Stimulated activated naive CD8-positive, alpha-beta T cell treated with anti-CD3 and anti-CD28 coated beads, Interleukin-15, Interleukin-2, amounts not matched to agents 100 U/mL and 50 U/mL, for 24 hours (primary cell): ENCODE results near the gene VAT1L.

Experiments used
- ATAC-seq: fragments of 150-1000 bp; cut with Tn5 transposase; one replicate; pipeline ENCODE4 v1.10.0; 2021
- DNase-seq: peaks from one replicate; pipeline ENCODE4 v3.0.0; 2021

The VAT1L gene

DNA sequence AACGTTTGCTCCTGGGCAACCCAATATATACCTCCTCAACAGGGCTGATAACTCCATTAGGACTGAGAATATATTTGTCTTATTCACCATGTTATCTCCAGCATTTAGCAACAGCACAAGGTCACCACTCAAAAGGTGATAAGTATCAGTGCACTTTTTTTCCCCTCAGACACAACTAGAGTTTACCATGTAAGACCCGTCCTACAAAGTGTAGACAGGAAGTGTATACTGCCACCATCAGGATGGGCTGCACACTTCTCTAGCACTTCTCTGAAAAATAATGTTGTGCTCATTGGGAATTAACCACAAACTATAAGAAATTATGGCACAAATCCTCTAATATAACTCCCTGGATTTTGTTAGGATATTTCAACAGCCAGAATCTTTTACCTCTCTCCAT lies 5.7 kb upstream of the VAT1L start:
- DNase-seq (no peak), ATAC-seq (no peak)

DNA sequence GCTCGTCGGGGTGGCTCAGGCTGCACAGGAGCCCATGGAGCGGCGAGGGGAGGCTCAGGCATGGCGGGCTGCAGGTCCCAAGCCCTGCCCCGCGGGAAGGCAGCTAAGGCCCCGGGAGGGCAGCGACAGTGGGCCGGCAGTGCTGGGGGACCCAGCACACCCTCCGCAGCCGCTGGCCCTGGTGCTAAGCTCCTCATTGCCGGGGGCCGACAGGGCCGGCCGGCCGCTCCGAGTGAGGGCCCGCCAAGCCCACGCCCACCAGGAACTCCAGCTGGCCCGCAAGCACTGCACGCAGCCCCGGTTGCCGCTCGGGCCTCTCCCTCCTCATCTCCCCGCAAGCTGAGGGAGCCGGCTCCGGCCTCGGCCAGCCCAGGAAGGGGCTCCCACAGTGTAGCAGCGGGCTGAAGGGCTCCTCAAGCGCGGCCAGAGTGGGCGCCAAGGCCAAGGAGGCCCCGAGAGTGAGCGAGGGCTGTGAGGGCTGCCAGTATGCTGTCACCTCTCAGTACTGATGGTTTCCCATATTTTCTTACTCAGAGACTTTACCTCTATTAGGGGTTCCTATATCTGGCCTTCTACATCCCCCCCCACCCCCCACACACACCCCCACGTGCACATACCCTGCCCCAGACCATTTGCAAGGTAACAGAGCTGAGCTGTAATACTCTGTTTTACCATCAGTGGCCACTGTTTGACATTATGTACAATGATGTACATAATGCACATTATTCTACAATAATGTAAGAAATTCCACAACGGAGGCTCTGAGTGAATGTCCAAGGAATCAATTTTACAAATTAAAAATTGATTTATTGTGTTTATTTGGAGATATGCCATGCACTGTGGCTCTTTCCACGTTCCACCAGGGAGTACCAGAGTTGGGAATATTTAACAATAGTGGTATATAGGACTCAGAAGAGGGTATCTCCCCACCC lies 3.7 kb upstream of the VAT1L start:
- ATAC-seq = no peak

GRCh38 chr16:77785373-77785764 lies 3.0 kb upstream of the VAT1L start:
- no peak for DNase-seq
- no peak for ATAC-seq

More for the DNA sequence above, 3.7 kb upstream of the VAT1L start:
- no peak for DNase-seq

DNA sequence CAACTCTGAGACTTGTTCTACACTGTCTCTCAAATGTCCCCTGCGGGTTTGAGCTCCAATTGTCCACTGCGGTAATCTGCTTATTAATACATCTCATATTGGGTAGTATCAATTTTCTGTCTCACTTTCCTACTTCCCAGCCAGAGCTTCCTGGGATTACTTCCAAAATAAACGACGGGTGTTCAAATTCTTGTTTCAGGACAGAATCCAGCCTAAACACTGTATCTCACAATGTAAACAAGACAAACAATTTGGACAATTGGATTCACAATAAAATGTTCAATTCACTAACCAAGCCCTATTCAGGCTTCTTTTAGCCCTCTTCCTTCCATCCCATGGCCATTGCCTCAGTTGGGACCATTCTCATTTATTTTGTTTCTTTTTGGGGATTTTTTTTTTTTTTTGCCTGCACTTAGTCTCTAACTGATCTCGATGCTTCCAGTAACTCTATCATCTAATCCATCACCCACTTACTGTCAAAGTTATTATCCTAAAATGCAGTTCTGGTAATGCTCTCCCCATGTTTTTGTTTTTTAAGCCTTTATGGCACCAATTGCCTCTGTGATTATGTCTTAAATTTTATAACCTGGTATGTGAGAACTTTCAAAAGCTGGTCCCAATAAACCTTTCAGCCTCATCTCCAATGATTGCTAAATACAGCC lies 2.0 kb upstream of the VAT1L start:
- ATAC-seq (no peak), DNase-seq (no peak)

DNA sequence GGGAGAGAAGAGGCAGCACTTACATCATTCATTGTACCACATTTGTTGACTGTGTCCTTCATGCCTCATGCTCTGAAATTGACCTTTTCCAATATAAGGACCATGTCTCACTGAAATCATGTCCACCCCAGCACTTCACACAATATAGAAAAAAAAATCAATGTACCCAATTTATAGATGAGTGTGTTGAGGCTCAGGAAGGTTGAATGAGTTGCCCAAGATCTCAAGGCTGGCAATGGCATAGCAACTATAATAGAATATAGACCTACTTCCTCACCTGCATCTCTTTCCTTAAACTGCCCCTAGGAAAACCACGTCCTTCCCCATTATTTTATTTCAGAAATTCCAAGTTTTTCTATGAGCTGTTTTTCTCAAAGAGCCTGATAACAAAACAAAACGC lies 912 bp upstream of the VAT1L start:
- ATAC-seq = no peak
- DNase-seq = no peak

- DNase-seq (no peak), ATAC-seq (no peak)
Measured at GRCh38 chr16:77789085-77790008, 983 bp downstream of the VAT1L start.

GRCh38 chr16:77790009-77790372 lies 1.6 kb downstream of the VAT1L start:
- DNase-seq = no peak
- ATAC-seq = no peak

- DNase-seq (no peak), ATAC-seq (no peak)
Measured at GRCh38 chr16:77790912-77791311, 2.5 kb downstream of the VAT1L start.

- DNase-seq (no peak), ATAC-seq (no peak)
Measured at GRCh38 chr16:77793417-77793816, 5.1 kb downstream of the VAT1L start.

DNA sequence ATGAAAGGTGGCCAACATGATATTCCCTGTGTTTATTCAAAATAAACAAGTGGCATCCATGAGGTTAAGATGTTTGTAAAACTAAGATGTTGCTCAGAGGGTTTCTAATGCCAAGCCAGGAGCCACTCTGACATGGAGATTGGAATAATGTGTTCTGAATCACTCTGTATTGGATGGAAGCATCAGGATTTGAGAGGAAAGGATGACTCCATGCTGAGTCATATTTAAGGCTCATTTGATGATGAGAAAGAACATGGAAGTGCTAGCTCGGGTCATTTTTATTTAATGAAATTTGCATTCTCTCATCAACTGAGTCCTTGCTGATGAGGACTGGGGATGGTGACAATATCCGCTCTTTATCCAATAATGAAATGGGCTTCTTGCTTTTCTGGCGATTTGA lies 6.2 kb downstream of the VAT1L start:
- DNase-seq (no peak), ATAC-seq (no peak)

DNA sequence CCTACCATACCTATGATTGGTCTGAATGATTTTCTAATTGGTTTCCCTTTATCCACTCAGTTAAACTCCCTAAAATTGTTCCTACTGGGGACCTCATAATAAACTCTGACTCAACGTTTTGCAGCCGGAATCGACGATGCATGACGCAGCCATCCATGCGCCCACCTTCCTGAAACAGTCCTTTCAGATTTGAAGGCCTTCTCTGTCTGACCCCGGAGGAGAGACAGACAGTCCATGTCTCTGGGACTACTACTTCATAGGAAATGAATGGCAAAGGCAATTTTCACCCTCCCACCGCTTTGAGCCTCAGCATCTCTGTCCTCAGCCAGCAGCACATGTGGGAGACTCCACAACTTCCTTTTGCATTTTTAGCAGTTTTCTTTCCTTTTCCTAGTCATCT lies 13.5 kb downstream of the VAT1L start:
- DNase-seq (no peak), ATAC-seq (no peak)

GRCh38 chr16:77805398-77805797 lies 17.0 kb downstream of the VAT1L start:
- ATAC-seq (no peak), DNase-seq (no peak)

- DNase-seq (no peak), ATAC-seq (no peak)
Measured at GRCh38 chr16:77807021-77807420, 18.7 kb downstream of the VAT1L start.

GRCh38 chr16:77812856-77813500 lies 24.6 kb downstream of the VAT1L start:
- no peak for ATAC-seq
- DNase-seq = no peak

DNA sequence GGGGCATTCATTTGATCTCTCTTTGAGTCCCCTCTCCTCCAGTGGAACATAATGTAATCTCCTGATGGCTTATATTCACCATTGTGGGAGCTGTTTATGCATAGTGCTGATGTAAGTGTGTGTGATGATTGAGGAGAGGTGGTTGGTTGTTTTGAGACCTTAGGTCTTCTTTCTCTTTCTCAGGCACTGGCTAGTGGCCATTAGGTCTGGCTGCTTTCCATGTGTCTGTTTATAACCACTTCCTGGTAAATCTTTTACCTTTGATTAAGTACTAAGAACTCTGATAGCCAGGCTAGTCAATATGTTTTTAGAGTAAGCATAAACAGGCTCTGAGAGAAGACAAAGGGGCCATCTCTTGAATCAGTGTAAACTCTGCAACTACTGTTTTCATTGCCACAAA lies 27.9 kb downstream of the VAT1L start:
- no peak for DNase-seq
- no peak for ATAC-seq

GRCh38 chr16:77820340-77820739 lies 32.0 kb downstream of the VAT1L start:
- ATAC-seq = no peak
- DNase-seq = no peak

DNA sequence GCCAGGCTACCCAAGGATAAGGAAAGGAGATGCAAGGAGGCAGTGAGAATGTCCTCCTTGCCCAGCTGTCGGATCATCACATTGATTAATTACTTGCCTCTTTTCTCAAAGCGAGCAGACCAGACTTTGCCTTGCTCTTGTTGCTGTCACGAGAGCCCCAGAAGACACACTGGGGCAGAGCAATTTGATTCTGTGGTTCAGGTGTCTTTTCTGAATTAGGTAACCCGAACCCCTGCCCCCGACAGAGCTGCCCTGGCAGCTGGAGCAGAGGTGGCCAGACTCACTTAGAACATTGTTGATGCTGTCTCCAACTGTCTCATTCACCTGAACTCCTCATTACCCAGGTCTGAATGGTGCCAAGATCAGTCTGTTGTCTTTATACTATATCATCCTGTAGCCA lies 34.3 kb downstream of the VAT1L start:
- DNase-seq (no peak), ATAC-seq (no peak)

DNA sequence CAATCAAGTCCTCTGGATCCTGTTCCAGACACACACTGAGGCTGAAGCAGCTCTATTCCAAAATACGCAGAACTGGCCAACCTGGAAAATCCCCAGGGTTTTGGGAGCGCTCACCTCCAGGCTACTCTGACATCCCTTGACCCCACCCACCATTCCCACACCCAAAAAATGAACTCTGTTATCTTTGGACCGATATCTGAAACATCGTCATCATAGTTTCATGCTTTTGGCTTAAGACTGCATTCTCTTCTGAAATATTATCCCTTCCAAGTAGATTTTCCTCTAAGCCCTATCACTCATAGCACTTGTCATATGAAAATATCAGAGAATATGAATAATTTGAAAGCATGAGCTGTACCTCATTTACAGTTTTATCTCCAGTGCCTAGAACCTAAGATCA lies 34.7 kb downstream of the VAT1L start:
- no peak for ATAC-seq
- no peak for DNase-seq

DNA sequence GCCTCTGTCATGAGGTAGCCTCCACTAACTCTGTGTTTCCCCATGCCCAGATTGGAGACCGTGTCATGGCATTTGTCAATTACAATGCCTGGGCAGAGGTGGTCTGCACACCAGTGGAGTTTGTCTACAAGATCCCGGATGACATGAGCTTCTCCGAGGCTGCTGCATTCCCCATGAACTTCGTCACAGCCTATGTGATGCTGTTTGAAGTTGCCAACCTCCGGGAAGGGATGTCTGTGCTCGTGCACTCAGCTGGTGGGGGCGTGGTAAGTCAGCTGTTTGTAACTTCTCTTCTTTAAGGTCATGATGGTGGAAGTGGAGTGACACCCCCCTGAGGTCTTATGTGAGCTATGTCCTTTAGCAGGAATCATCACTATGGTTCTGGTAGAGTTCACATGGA lies 36.8 kb downstream of the VAT1L start:
- ATAC-seq = no peak
- no peak for DNase-seq

DNA sequence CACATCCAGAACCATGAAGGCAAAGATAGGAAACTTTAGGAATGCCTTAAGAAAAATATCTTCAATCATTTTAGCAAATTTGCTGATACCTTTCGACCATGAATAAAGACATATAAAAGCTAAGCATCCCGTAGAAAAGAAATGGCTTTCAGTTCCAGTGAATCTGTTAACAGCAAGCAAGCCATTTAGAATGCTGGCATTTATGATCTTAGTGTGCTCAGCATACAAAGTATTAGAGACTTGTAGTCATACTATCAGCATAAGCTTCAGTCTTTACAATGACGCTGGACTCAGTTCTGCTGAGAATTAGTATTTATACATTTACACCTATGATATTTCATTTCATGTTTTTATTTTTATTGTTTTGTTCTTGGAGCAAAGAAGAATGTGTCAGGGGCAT lies 38.7 kb downstream of the VAT1L start:
- DNase-seq = no peak
- no peak for ATAC-seq

GRCh38 chr16:77833921-77834634 lies 45.7 kb downstream of the VAT1L start:
- no peak for ATAC-seq
- no peak for DNase-seq
